HepG2 (cell line): ENCODE measurements around the gene OLAH. TPM values are rescaled to one million over a fixed set of nuclear protein-coding genes. Genes with fewer than 3 reads are reported as not detected.

Source experiments
- CBX1 ChIP-seq: IDR thresholded peaks from one replicate; pipeline ENCODE4 v1.6.1; 2016; ENCODE audit warnings: antibody characterized with exemption, low read depth
- FOXP1 ChIP-seq, 2 experiments: fragments of 450-650 bp in 1 of 2; IDR thresholded peaks; 2 replicates each; pipeline ENCODE4 v1.6.1; 2017 to 2018; ENCODE audit warnings: antibody characterized with exemption in 1 of 2
- HDAC1 ChIP-seq: sonication (generic); formaldehyde crosslinking; IDR thresholded peaks from 2 replicates; pipeline ENCODE4 v1.5.1; 2020; ENCODE audit warnings: mild to moderate bottlenecking, missing genetic modification reagents
- HINFP ChIP-seq: sonication (generic); formaldehyde crosslinking; IDR thresholded peaks from 2 replicates; pipeline ENCODE4 v1.4.0; 2020; ENCODE audit warnings: low read depth, mild to moderate bottlenecking, missing genetic modification reagents
- HOXD1 ChIP-seq: sonication (generic); formaldehyde crosslinking; IDR thresholded peaks from 2 replicates; pipeline ENCODE4 v1.5.0; 2020; ENCODE audit warnings: missing genetic modification reagents
- KDM1A ChIP-seq: IDR thresholded peaks from 2 replicates; pipeline ENCODE4 v1.6.1; 2016; ENCODE audit warnings: missing compliant biosample characterization
- MAFK ChIP-seq, 2 experiments: IDR thresholded peaks in 1 of 2; conservative IDR thresholded peaks in 1 of 2; 2 replicates each; pipeline ENCODE4 v1.6.1; 2011; ENCODE audit warnings: improper control_type of control experiment in 2 of 2, low read length in 2 of 2
- MED8 ChIP-seq: sonication (generic); formaldehyde crosslinking; IDR thresholded peaks from 2 replicates; pipeline ENCODE4 v1.8.1; 2023; ENCODE audit warnings: mild to moderate bottlenecking, missing genetic modification reagents; ENCODE audit not compliant: insufficient replicate concordance
- NFYB ChIP-seq: sonication (generic); formaldehyde crosslinking; IDR thresholded peaks from 2 replicates; pipeline ENCODE4 v1.4.0; 2020; ENCODE audit warnings: missing genetic modification reagents
- NR1H2 ChIP-seq: sonication (generic); formaldehyde crosslinking; IDR thresholded peaks from 2 replicates; pipeline ENCODE4 v1.8.1; 2022; ENCODE audit warnings: low read depth, missing genetic modification reagents, borderline replicate concordance
- RBM22 ChIP-seq: fragments of 200-400 bp; formaldehyde crosslinking; optimal IDR thresholded peaks from 2 replicates; pipeline ENCODE3; 2017; ENCODE audit warnings: mild to moderate bottlenecking, low read length, moderate library complexity
- ZBTB40 ChIP-seq, 2 experiments: fragments of 450-650 bp in 1 of 2; sonication (generic) in 1 of 2; formaldehyde crosslinking in 1 of 2; IDR thresholded peaks; 2 replicates each; pipeline versions ENCODE4 v1.6.1 to v1.8.0; 2016 to 2022; ENCODE audit warnings: antibody characterized with exemption in 1 of 2, mild to moderate bottlenecking in 1 of 2, missing genetic modification reagents in 1 of 2
- ZNF7 ChIP-seq: IDR thresholded peaks from 2 replicates; pipeline ENCODE4 v1.6.1; 2016; ENCODE audit warnings: missing biosample characterization, missing genetic modification reagents
- ZNF713 ChIP-seq: sonication (generic); formaldehyde crosslinking; IDR thresholded peaks from 2 replicates; pipeline ENCODE4 v1.4.0; 2020; ENCODE audit warnings: mild to moderate bottlenecking, missing genetic modification reagents
- ZNF724P ChIP-seq: sonication (generic); formaldehyde crosslinking; IDR thresholded peaks from 2 replicates; pipeline ENCODE4 v1.8.0; 2022; ENCODE audit warnings: missing genetic modification reagents, borderline replicate concordance
- ZNF850 ChIP-seq: sonication (generic); formaldehyde crosslinking; conservative IDR thresholded peaks from 2 replicates; pipeline ENCODE4 v1.9.0; 2021; ENCODE audit warnings: mild to moderate bottlenecking, missing genetic modification reagents
- polyA plus RNA-seq, 8 experiments: library from polyadenylated mRNA; depleted of rRNA in 3 of 8; stranded (reverse) in 7 of 8; unstranded in 1 of 8; fragments of >200 nt; fragmentation: Illumina TruSeq in 4 of 8; extraction: Trizol in 4 of 8; gene quantifications; 2 replicates each; pipeline versions ENCODE4 v1.2.1 to v1.2.3, GENCODE V29; 2011 to 2016; ENCODE audit warnings: low read depth in 4 of 8, missing spikeins in 1 of 8, mixed read lengths in 1 of 8; ENCODE audit not compliant: insufficient read depth in 1 of 8
- total RNA-seq, 5 experiments: library from RNA; depleted of rRNA; stranded (reverse); fragments of >200 nt; fragmentation: Illumina TruSeq; extraction: Trizol; gene quantifications; 2 replicates each; pipeline ENCODE4 v1.2.3, GENCODE V29; 2016; ENCODE audit warnings: low read depth in 1 of 5
- TF ChIP-seq, protein P1 (sequence below): IDR thresholded peaks from 2 replicates; pipeline ENCODE4 v1.6.1; 2016; ENCODE audit warnings: missing compliant biosample characterization, missing genetic modification reagents, borderline replicate concordance

The OLAH gene
- total and polyA plus RNA-seq, 2 of the 13 experiments (the other 11 are each of a cell fraction or from before 2014, with no cell fraction given): 0.13 TPM; not detected in 1

DNA sequence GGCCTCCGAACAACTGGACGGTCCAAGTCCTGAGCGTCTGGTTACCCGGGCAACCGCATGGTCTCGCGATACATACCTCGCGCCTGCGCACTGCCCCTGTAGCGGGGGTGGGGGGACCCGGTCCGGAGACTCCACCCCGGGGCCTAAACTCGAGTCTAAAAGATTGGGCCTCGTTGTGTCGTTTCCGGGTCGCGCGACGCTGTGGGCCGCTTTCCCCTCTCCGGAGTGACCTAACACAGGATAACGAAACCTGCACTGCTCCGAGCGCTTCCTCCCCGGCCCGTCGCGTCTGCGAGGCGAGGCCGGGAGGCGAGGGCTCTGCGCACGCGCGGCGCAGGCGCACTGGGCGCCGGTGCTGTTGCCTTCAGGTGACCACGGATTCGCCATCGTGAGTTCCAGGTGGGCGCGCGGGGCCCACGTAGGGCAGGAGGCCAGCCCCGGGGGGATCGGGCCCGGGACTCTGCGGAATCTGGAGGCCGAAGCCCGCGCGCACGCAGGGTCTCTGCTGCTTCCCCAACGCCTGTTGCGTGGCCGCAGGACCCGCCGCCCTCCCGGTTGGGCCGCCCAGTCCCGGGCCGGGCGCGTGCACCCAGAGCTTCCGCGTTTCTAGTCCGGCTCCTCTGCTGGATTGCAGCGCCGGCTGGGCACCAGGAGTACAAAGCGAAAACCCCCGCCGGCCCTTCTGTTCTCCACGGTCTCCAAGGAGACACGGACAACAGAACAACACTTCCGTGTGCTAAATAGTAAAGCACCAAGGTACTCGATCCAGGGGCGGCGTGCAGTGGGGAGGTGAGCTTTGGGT lies 53.5 kb downstream of the OLAH start, which contains the start of gene RPP38 (continued):
- TF ChIP-seq HDAC1 (CRISPR knock-in tag): peak; percentile 55; the same call in 1 of the 2 replicates
- no peak for TF ChIP-seq FOXP1 (IDR thresholded peaks at IDR 0.05)
- no peak for TF ChIP-seq FOXP1 (CRISPR knock-in tag; IDR thresholded peaks at IDR 0.05)
- TF ChIP-seq CBX1: no peak
- TF ChIP-seq HOXD1 (CRISPR knock-in tag): no peak; the same call in 1 of the 2 replicates
- no peak for TF ChIP-seq MAFK (conservative IDR thresholded peaks at IDR 0.05 in 1 of 2, IDR thresholded peaks at IDR 0.05 in 1 of 2; ENCODE audit: low read length in 2 of 2)
- TF ChIP-seq ZNF724P (CRISPR knock-in tag): peak; percentile 72; the same call in 1 of the 2 replicates
- peak; percentile 48 for TF ChIP-seq NFYB (CRISPR knock-in tag)
- peak; percentile 94; the same call in 1 of the 2 replicates for TF ChIP-seq ZNF713 (CRISPR knock-in tag)
- TF ChIP-seq ZNF850 (CRISPR knock-in tag): no peak
- peak; percentile 55 for TF ChIP-seq RBM22
- TF ChIP-seq, protein P1, sequence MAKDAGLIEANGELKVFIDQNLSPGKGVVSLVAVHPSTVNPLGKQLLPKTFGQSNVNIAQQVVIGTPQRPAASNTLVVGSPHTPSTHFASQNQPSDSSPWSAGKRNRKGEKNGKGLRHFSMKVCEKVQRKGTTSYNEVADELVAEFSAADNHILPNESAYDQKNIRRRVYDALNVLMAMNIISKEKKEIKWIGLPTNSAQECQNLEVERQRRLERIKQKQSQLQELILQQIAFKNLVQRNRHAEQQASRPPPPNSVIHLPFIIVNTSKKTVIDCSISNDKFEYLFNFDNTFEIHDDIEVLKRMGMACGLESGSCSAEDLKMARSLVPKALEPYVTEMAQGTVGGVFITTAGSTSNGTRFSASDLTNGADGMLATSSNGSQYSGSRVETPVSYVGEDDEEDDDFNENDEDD (CRISPR knock-in tag): peak; percentile 55; the same call in 1 of the 2 replicates
- no peak for TF ChIP-seq NR1H2
- TF ChIP-seq MED8: peak; percentile 66
- TF ChIP-seq HINFP (CRISPR knock-in tag): no peak
- no peak for TF ChIP-seq ZBTB40 (IDR thresholded peaks at IDR 0.05)
- peak; percentile 93 for TF ChIP-seq ZBTB40 (CRISPR knock-in tag; IDR thresholded peaks at IDR 0.05)
- no peak for TF ChIP-seq KDM1A (CRISPR knock-in tag)
- TF ChIP-seq ZNF7 (CRISPR knock-in tag): no peak
